Upper lobe of left lung (tissue), 4 donors: ENCODE measurements around the gene SCGB2A2.

Experiments used
- CTCF ChIP-seq, 6 experiments: fragments of 450-650 bp in 4 of 6; fragments of 200-600 bp in 2 of 6; sonication (generic) in 2 of 6; IDR thresholded peaks; one replicate each; pipeline ENCODE4 v1.5.1; 2016 to 2019; ENCODE audit warnings: antibody characterized with exemption in 6 of 6
- POLR2A ChIP-seq, 4 donors: fragments of 450-650 bp; IDR thresholded peaks; one replicate each; pipeline ENCODE4 v1.5.1; 2016 to 2017; ENCODE audit warnings: antibody characterized with exemption in 4 of 4, mild to moderate bottlenecking in 2 of 4
- POLR2AphosphoS5 ChIP-seq, 2 donors: sonication (generic); formaldehyde crosslinking; IDR thresholded peaks; one replicate each; pipeline ENCODE4 v1.5.1; 2017; ENCODE audit warnings: antibody characterized with exemption in 2 of 2

GRCh38 chr11:62269654-62270278, at the start of gene SCGB2A2:
- peak in 1 of 6 experiments; percentile 10 for TF ChIP-seq CTCF (IDR thresholded peaks at IDR 0.05)
- no peak for TF ChIP-seq POLR2AphosphoS5 (IDR thresholded peaks at IDR 0.05)
- no peak for TF ChIP-seq POLR2A (IDR thresholded peaks at IDR 0.05)
